ENCODE data around the gene TMCO4. TPM values are rescaled to one million over a fixed set of nuclear protein-coding genes. Genes with fewer than 3 reads are reported as not detected.
"Not testable (repeated sequence)": the region's sequence is repeated elsewhere in the genome, so short reads cannot be mapped to it uniquely, and the experiment has no call there.

Gene TMCO4
- total RNA-seq, 1 donor from 2014 or later = 4.1 TPM

DNA sequence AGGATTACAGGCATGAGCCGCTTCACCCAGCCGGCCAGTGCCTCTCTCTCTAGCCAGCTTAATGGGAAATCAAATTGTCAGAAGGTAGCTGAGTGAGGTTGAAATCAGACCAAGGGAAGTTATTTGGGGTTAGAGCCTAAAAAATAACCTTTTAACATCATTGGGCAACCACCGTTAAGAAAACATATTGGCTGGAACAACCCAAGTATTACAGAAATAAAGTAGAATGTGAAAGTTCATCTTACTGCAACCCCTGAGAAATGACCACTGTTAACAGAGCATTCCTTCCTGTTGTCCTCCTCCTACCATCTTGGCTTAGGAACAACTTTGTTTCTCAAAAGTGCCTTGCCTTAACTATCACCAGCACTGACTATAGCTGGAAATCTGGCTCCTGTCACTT, 18.6 kb upstream of the TMCO4 start:
- Mint-ChIP-seq H3K27me3 (ENCODE audit: unreplicated experiment) (peaks cover 1% of the 10 kb centered on the region), H3K4me1 (ENCODE audit: unreplicated experiment) (peaks cover 9% of the 10 kb centered on the region)

DNA sequence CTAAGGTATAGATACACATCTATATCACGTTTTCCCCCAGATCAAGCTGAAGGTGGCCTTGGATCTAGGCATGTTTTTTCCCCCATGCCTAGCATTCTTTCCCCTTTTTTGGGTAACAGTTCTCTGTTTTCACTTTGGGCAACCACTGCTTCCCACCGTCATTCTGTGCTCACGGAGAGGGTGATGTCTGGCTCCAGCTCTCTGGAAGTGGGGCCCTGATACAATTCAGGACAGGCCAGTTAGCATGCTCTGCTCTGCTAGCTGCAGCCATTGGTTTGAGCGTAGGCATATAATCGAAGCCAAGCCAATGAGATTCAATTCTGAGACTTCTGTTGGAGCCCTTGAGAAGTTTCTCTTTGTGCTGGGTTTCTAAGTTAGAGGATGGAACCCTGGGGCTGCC, 17.4 kb upstream of the TMCO4 start:
- H3K36me3 Mint-ChIP-seq (ENCODE audit: low read depth, unreplicated experiment) = no peaks in the 10 kb centered on the region
- H3K4me1 Mint-ChIP-seq (ENCODE audit: unreplicated experiment) = peaks cover 9% of the 10 kb centered on the region
- H3K27me3 Mint-ChIP-seq (ENCODE audit: unreplicated experiment) = peaks cover 1% of the 10 kb centered on the region
- TF ChIP-seq, protein P1, sequence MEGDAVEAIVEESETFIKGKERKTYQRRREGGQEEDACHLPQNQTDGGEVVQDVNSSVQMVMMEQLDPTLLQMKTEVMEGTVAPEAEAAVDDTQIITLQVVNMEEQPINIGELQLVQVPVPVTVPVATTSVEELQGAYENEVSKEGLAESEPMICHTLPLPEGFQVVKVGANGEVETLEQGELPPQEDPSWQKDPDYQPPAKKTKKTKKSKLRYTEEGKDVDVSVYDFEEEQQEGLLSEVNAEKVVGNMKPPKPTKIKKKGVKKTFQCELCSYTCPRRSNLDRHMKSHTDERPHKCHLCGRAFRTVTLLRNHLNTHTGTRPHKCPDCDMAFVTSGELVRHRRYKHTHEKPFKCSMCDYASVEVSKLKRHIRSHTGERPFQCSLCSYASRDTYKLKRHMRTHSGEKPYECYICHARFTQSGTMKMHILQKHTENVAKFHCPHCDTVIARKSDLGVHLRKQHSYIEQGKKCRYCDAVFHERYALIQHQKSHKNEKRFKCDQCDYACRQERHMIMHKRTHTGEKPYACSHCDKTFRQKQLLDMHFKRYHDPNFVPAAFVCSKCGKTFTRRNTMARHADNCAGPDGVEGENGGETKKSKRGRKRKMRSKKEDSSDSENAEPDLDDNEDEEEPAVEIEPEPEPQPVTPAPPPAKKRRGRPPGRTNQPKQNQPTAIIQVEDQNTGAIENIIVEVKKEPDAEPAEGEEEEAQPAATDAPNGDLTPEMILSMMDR (IDR thresholded peaks at IDR 0.05; ENCODE audit: unreplicated experiment) = no peak
- no peaks in the 10 kb centered on the region for H3K9me3 Mint-ChIP-seq (ENCODE audit: unreplicated experiment)
- DNase-seq (ENCODE audit: low spot score) = no peak
- H3K27ac Mint-ChIP-seq (ENCODE audit: unreplicated experiment) = no peak overlapping the region
- no peak overlapping the region for H3K4me3 Mint-ChIP-seq (ENCODE audit: unreplicated experiment)

More for the DNA sequence above, 18.6 kb upstream of the TMCO4 start:
- H3K27ac Mint-ChIP-seq (ENCODE audit: unreplicated experiment) = no peak overlapping the region
- no peak for DNase-seq (ENCODE audit: low spot score)
- no peak overlapping the region for H3K4me3 Mint-ChIP-seq (ENCODE audit: unreplicated experiment)
- H3K9me3 Mint-ChIP-seq (ENCODE audit: unreplicated experiment) = no peaks in the 10 kb centered on the region
- H3K36me3 Mint-ChIP-seq (ENCODE audit: low read depth, unreplicated experiment) = no peaks in the 10 kb centered on the region
- TF ChIP-seq, protein P1 (IDR thresholded peaks at IDR 0.05; ENCODE audit: unreplicated experiment) = no peak

DNA sequence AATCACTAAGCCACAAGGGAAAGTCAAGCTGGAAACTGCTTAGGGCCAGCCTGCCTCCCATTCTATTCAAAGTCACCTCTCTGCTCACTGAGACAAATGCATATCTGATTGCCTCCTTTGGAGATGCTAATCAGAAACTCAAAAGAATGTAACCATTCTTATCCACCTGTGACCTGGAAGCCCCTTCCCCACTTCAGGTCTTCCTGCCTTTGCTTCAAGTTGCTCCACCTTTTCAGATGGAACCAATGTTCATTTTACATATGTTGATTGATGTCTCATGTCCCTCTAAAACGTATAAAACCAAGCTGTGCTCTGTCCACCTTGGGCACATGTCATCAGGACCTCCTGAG, 17.0 kb upstream of the TMCO4 start:
- not testable (repeated sequence) for H3K36me3 Mint-ChIP-seq (ENCODE audit: low read depth, unreplicated experiment); H3K4me3 Mint-ChIP-seq (ENCODE audit: unreplicated experiment); H3K4me1 Mint-ChIP-seq (ENCODE audit: unreplicated experiment); DNase-seq (ENCODE audit: low spot score); H3K27ac Mint-ChIP-seq (ENCODE audit: unreplicated experiment); H3K27me3 Mint-ChIP-seq (ENCODE audit: unreplicated experiment); H3K9me3 Mint-ChIP-seq (ENCODE audit: unreplicated experiment)

- Mint-ChIP-seq H3K36me3 (ENCODE audit: low read depth, unreplicated experiment) (no peaks in the 10 kb centered on the region), H3K4me1 (ENCODE audit: unreplicated experiment) (peaks cover 15% of the 10 kb centered on the region), H3K4me3 (ENCODE audit: unreplicated experiment) (no peak overlapping the region), H3K27ac (ENCODE audit: unreplicated experiment) (no peak overlapping the region), H3K27me3 (ENCODE audit: unreplicated experiment) (peaks cover 1% of the 10 kb centered on the region), H3K9me3 (ENCODE audit: unreplicated experiment) (no peaks in the 10 kb centered on the region)
- TF ChIP-seq, protein P1 (IDR thresholded peaks at IDR 0.05; ENCODE audit: unreplicated experiment) = no peak
- DNase-seq (ENCODE audit: low spot score) = no peak
Measured at GRCh38 chr1:19815801-19816736, 16.4 kb upstream of the TMCO4 start.

GRCh38 chr1:19814681-19815503, 15.2 kb upstream of the TMCO4 start, which contains the start of gene RNF186:
Gene RNF186 (minus strand): TSS chr1:19815283. CDS start chr1:19815101, 182 bp downstream.
- Mint-ChIP-seq H3K36me3 (ENCODE audit: low read depth, unreplicated experiment) (no peaks in the 10 kb centered on the region), H3K4me1 (ENCODE audit: unreplicated experiment) (peaks cover 25% of the 10 kb centered on the region), H3K27ac (ENCODE audit: unreplicated experiment) (no peak within 1 kb of the TSS), H3K4me3 (ENCODE audit: unreplicated experiment) (no peak within 1 kb of the TSS), H3K27me3 (ENCODE audit: unreplicated experiment) (peaks cover 1% of the 10 kb centered on the region), H3K9me3 (ENCODE audit: unreplicated experiment) (no peaks in the 10 kb centered on the region)
- no peak for DNase-seq (ENCODE audit: low spot score)
- TF ChIP-seq, protein P1 (IDR thresholded peaks at IDR 0.05; ENCODE audit: unreplicated experiment) = no peak

All from endothelial cell (in vitro differentiated cells).